Keratinocyte (primary cell): ENCODE results near the gene STIM1. TPM values are rescaled to one million over a fixed set of nuclear protein-coding genes. Genes with fewer than 3 reads are reported as not detected.
"Not testable (repeated sequence)": the region's sequence is repeated elsewhere in the genome, so short reads cannot be mapped to it uniquely, and the experiment has no call there.

Source experiments
- DNase-seq: peaks from one replicate; pipeline ENCODE4 v3.0.0-alpha.2; 2011; ENCODE audit warnings: low read depth, missing footprints, low spot score
- FAIRE-seq: peaks from 2 replicates; lab custom pipeline; 2011; peaks lifted over from hg19 to GRCh38; lab: Jason Lieb, UNC
- H2AFZ ChIP-seq: 2 replicates; pipeline ENCODE4 v1.6.0; 2012; ENCODE audit warnings: low read length, control low read depth, inconsistent platforms; ENCODE audit not compliant: control insufficient read depth
- H3K27ac ChIP-seq: 2 replicates; pipeline ENCODE4 v1.5.1; 2011; ENCODE audit warnings: low read length; ENCODE audit not compliant: control insufficient read depth, insufficient read depth
- H3K27me3 ChIP-seq: 3 replicates; pipeline ENCODE4 v1.6.0; 2011; ENCODE audit warnings: low read length; ENCODE audit not compliant: control insufficient read depth, insufficient read depth; ENCODE audit errors: extremely low read depth
- H3K36me3 ChIP-seq, 2 experiments: 2 replicates in 1 of 2; 3 replicates in 1 of 2; pipeline ENCODE4 v1.5.1; 2011; ENCODE audit warnings: low read length in 2 of 2, mild to moderate bottlenecking in 1 of 2; ENCODE audit not compliant: control insufficient read depth in 2 of 2, insufficient read depth in 2 of 2; ENCODE audit errors: extremely low read depth in 1 of 2
- H3K4me1 ChIP-seq: 3 replicates; pipeline ENCODE4 v1.5.1; 2011; ENCODE audit warnings: low read length; ENCODE audit not compliant: control insufficient read depth, insufficient read depth; ENCODE audit errors: extremely low read depth
- H3K4me2 ChIP-seq: 3 replicates; pipeline ENCODE4 v1.6.0; 2011; ENCODE audit warnings: low read depth, low read length; ENCODE audit not compliant: control insufficient read depth, insufficient read depth; ENCODE audit errors: extremely low read depth
- H3K4me3 ChIP-seq, 3 experiments: fragments of 200-600 bp in 1 of 3; sonication (generic) in 1 of 3; 2 replicates in 2 of 3; 3 replicates in 1 of 3; pipeline ENCODE4 v1.5.1; 2011 to 2016; ENCODE audit warnings: low read length in 3 of 3, mild to moderate bottlenecking in 3 of 3, control low read depth in 2 of 3, inconsistent platforms in 1 of 3, low read depth in 1 of 3, mixed read lengths in 1 of 3, mixed run types in 1 of 3, moderate library complexity in 1 of 3; ENCODE audit not compliant: control insufficient read depth in 2 of 3, insufficient read depth in 2 of 3; ENCODE audit errors: extremely low read depth in 1 of 3
- H3K79me2 ChIP-seq: 2 replicates; pipeline ENCODE4 v1.6.0; 2012; ENCODE audit warnings: low read length; ENCODE audit not compliant: control insufficient read depth, insufficient read depth
- H3K9ac ChIP-seq: 3 replicates; pipeline ENCODE4 v1.6.0; 2011; ENCODE audit warnings: low read length; ENCODE audit not compliant: control insufficient read depth, insufficient read depth; ENCODE audit errors: extremely low read depth
- H3K9me1 ChIP-seq: 3 replicates; pipeline ENCODE4 v1.6.0; 2011; ENCODE audit warnings: low read length; ENCODE audit not compliant: control insufficient read depth, insufficient read depth; ENCODE audit errors: extremely low read depth
- H3K9me3 ChIP-seq: 2 replicates; pipeline ENCODE4 v1.5.1; 2012; ENCODE audit warnings: low read depth, low read length; ENCODE audit not compliant: control insufficient read depth
- H4K20me1 ChIP-seq: 3 replicates; pipeline ENCODE4 v1.6.0; 2011; ENCODE audit warnings: low read length; ENCODE audit not compliant: control insufficient read depth, insufficient read depth; ENCODE audit errors: extremely low read depth
- EZH2 ChIP-seq: IDR thresholded peaks from one replicate; pipeline ENCODE4 v1.6.1; 2012; ENCODE audit warnings: inconsistent platforms, mild to moderate bottlenecking, low read length, moderate library complexity
- dilution Hi-C: fragments of 300-500 bp; cut with MboI; formaldehyde crosslinking; loops from one replicate; pipeline ENCODE4 v1.7.0; 2020; ENCODE audit warnings: low sequenced_read_pairs; ENCODE audit not compliant: extremely low pct_ligation_motif_present
- polyA plus RNA-seq, 5 experiments: library from polyadenylated mRNA; depleted of rRNA in 3 of 5; stranded (reverse) in 3 of 5; stranded (forward) in 1 of 5; unstranded in 1 of 5; fragments of >200 nt; gene quantifications; 1 replicate in 1 of 5; 2 replicates in 3 of 5; 3 replicates in 1 of 5; pipeline versions ENCODE4 v1.2.1 to v1.2.3, GENCODE V29; 2011 to 2012; ENCODE audit warnings: missing spikeins in 2 of 5, low read depth in 1 of 5, low replicate concordance in 1 of 5
- TF ChIP-seq, protein P1 (sequence below), 3 experiments: IDR thresholded peaks in 1 of 3; conservative IDR thresholded peaks in 1 of 3; optimal IDR thresholded peaks in 1 of 3; 2 replicates in 2 of 3; 3 replicates in 1 of 3; pipeline versions ENCODE3 to v1.5.1; 2011; ENCODE audit warnings: low read length in 3 of 3, mild to moderate bottlenecking in 3 of 3, moderate library complexity in 2 of 3, control low read depth in 1 of 3, inconsistent platforms in 1 of 3; ENCODE audit not compliant: insufficient read depth in 2 of 3; ENCODE audit errors: extremely low read depth in 1 of 3

The STIM1 gene
- polyA plus RNA-seq, 1 donor (not counting 4 experiments of a cell fraction or from before 2014, with no cell fraction given): 23.7 TPM

GRCh38 chr11:4006946-4007680, 151.6 kb downstream of the STIM1 start:
- Histone ChIP-seq H3K9me1 (no peaks in the 10 kb centered on the region), H3K79me2 (peaks cover 3% of the 10 kb centered on the region), H3K36me3 (no peaks in the 10 kb centered on the region), H2AFZ (no peak overlapping the region), H4K20me1 (no peaks in the 10 kb centered on the region), H3K9me3 (no peaks in the 10 kb centered on the region), H3K4me1 (no peaks in the 10 kb centered on the region), H3K9ac (no peak overlapping the region), H3K4me2 (no peak overlapping the region), H3K27me3 (no peaks in the 10 kb centered on the region), H3K4me3 (no peak overlapping the region), H3K27ac (no peak overlapping the region)
- TF ChIP-seq EZH2: no peak
- FAIRE-seq (no peak), DNase-seq (no peak)
- dilution Hi-C loops: no loop called here

DNA sequence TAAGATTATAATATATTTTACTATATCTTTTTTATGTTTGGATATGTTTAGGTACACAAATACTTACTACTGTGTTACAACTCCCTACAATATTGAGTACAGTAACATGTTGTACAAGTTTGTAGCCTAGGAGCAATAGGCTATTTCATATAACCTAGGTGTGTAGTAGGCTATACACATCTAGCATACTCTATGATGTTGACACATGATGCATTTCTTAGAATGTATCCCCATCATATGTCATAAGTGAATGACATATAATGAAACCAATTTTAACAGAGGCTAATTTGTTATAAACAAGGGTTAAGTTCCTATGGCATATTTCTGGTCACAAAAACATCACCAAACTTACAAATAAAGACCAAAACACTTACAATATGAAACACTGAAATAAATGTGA, 152.7 kb downstream of the STIM1 start:
- no peak for FAIRE-seq
- no peak overlapping the region for H3K4me3 ChIP-seq

GRCh38 chr11:4016602-4017001, 161.1 kb downstream of the STIM1 start:
- H3K36me3 ChIP-seq, H3K4me3 ChIP-seq, H2AFZ ChIP-seq, H3K4me1 ChIP-seq, H3K9me3 ChIP-seq, FAIRE-seq, H3K9me1 ChIP-seq, dilution Hi-C loops, H3K79me2 ChIP-seq, H3K27me3 ChIP-seq, H3K27ac ChIP-seq, H4K20me1 ChIP-seq, H3K9ac ChIP-seq, DNase-seq, H3K4me2 ChIP-seq: not testable (repeated sequence)

More for the DNA sequence above, 152.7 kb downstream of the STIM1 start:
- H3K27ac ChIP-seq: no peak overlapping the region
- dilution Hi-C loops: no loop called here
- H3K79me2 ChIP-seq: peaks cover 3% of the 10 kb centered on the region
- no peaks in the 10 kb centered on the region for H3K9me3 ChIP-seq
- no peak for DNase-seq
- H3K9ac ChIP-seq: no peak overlapping the region
- TF ChIP-seq EZH2: no peak
- TF ChIP-seq, protein P1, sequence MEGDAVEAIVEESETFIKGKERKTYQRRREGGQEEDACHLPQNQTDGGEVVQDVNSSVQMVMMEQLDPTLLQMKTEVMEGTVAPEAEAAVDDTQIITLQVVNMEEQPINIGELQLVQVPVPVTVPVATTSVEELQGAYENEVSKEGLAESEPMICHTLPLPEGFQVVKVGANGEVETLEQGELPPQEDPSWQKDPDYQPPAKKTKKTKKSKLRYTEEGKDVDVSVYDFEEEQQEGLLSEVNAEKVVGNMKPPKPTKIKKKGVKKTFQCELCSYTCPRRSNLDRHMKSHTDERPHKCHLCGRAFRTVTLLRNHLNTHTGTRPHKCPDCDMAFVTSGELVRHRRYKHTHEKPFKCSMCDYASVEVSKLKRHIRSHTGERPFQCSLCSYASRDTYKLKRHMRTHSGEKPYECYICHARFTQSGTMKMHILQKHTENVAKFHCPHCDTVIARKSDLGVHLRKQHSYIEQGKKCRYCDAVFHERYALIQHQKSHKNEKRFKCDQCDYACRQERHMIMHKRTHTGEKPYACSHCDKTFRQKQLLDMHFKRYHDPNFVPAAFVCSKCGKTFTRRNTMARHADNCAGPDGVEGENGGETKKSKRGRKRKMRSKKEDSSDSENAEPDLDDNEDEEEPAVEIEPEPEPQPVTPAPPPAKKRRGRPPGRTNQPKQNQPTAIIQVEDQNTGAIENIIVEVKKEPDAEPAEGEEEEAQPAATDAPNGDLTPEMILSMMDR (optimal IDR thresholded peaks at IDR 0.05 in 1 of 3, IDR thresholded peaks at IDR 0.05 in 1 of 3, conservative IDR thresholded peaks at IDR 0.05 in 1 of 3; ENCODE audit: extremely low read depth in 1 of 3, insufficient read depth in 2 of 3, low read length in 3 of 3): no peak
- no peaks in the 10 kb centered on the region for H4K20me1 ChIP-seq
- H3K9me1 ChIP-seq: no peaks in the 10 kb centered on the region
- no peaks in the 10 kb centered on the region for H3K4me1 ChIP-seq
- no peaks in the 10 kb centered on the region for H3K36me3 ChIP-seq
- no peaks in the 10 kb centered on the region for H3K27me3 ChIP-seq
- no peak overlapping the region for H2AFZ ChIP-seq
- no peak overlapping the region for H3K4me2 ChIP-seq
